HG02973 (cell line): ENCODE data around the gene ABTB2.
"Not testable (repeated sequence)": the region's sequence is repeated elsewhere in the genome, so short reads cannot be mapped to it uniquely, and the experiment has no call there.

Experiments used
- ATAC-seq: cut with Tn5 transposase; IDR thresholded peaks from one replicate; pipeline ENCODE4 v1.9.1; 2021; ENCODE audit warnings: moderate library complexity; ENCODE audit not compliant: unreplicated experiment

Gene ABTB2

GRCh38 chr11:34357701-34358257 is at the start of gene ABTB2:
Gene ABTB2 (minus strand): TSS chr11:34358010.
- peak; percentile 83 for ATAC-seq

GRCh38 chr11:34407121-34407813 is 49.5 kb upstream of the ABTB2 start:
- ATAC-seq, result no peak

DNA sequence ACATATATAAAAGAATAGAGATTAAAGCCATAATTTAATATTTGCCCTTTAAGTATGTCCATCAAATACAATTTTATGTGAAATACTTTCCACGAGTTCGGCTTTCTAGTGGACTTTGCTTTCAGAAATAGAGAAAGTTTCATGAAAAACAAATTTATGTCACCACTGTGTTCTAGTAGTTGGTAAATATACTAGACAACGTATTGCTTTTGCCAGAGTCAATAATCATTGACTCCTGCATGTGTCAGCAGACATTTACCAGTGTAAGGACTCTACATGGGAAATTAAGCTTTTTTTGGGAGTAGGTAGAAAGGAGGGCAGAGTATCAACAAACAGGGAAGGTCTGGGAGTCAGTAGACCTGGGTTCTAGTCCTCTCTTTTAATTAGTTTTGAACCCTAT is 48.6 kb upstream of the ABTB2 start:
- ATAC-seq, result no peak

DNA sequence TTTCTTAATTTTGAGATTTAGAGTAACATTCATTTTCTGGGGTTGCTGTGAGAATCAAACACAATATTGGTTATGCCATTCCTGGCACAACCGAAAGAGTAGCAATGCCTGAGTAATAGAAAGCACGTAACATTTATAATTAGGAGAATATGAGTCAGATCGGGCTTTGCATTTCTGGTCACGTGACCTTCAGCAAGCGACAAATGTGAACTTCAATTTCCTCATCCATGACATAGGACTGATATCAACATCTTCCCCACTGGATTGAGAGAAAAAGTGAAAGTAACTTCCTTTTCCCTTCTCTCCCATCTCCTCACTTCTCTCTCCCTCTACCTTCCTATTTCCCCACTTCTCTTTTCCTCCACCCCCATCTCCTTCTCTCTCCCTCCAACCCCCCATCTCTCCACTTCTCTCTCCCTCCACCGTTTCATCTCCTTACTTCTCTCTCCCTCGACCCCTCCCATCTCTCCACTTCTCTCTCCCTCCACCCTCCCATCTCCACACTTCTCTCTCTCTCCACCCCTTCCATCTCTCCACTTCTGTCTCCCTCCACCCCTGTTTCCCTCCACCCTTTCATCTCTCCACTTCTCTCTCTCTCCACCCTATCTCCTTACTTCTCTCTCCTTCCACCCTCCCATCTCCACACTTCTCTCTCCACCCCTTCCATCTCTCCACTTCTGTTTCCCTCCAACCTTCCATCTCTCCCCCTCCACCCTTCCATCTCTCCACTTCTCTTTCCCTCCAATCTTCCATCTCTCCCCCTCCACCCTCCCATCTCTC is 47.5 kb upstream of the ABTB2 start:
- no peak for ATAC-seq

GRCh38 chr11:34404280-34404679 is 46.5 kb upstream of the ABTB2 start:
- no peak for ATAC-seq

DNA sequence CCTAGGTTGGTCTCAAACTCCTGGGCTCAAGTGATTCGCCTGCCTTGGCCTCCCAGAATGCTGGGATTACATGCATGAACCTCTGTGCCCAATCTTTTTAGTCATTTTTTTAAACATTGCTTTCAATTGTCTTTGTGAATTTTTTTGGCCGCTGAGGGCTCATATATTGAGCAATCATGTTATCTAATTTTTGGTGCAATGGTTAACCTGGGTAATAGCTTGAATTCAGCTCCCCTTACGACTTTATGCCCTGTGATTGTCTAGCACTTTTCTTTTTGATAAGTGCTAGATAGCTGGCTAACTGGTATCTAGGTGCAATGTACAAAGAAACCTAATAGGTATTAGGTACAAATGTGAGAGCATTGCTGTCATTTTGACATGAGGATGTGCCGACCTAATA is 45.6 kb upstream of the ABTB2 start:
- no peak for ATAC-seq

- ATAC-seq, result no peak
Measured at GRCh38 chr11:34397811-34398210, 40.0 kb upstream of the ABTB2 start.

GRCh38 chr11:34397120-34397519 is 39.3 kb upstream of the ABTB2 start:
- ATAC-seq, result no peak

DNA sequence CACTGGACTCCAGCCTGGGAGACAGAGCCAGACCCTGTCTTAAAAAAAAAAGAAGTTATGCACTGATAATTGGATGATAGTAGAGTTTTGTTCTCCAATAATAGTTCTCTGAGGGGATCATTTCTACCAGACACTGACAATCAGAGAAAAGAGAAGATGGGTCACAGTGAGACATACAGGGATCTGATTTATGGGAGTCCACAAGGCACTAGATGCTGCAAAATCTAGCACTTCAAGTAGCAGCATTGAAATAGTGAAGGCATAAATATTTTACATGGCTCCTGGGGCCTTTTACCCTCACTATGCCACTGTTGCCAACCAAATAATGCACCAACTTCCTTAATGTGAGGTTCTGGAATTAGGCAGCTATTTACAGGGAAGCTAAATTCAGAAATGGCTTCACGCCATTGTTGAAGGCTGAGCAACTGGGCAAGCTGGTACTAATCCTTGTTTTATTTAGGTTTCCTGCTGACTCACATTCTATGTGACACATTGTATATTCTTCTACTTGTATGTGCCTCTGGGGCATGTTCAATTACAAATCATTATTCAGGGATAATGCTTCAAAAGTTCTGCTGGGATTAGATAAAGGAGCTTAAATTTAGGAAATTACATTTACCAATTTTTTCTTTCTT is 38.2 kb upstream of the ABTB2 start:
- ATAC-seq, result no peak

DNA sequence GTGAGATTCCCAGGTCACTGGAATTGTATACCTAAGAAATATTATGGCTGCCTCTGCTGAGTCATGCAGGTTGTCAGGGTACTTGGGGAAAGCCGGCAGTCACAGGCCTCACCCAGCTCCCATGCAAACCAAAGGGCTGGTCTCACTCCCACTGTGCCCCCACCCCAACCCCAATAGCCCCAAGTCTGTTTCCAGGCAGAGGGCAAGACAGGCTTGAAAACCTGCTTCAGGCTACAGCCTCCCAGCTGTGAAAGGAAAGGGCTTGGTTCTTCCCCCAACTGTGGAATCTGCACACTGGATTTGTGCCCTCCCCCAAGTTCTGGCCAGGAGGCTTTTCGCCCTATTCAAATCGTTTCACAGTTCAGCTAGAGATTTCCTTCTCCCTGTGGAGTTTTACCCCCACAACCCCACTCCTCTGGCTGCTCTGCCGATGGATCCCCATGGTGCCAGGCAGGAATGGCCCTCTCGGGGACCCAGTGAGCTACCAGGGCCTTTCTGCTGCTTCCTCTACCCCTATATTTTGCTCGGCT is 37.0 kb upstream of the ABTB2 start:
- no peak for ATAC-seq

GRCh38 chr11:34387653-34388052 is 29.8 kb upstream of the ABTB2 start:
- no peak for ATAC-seq

DNA sequence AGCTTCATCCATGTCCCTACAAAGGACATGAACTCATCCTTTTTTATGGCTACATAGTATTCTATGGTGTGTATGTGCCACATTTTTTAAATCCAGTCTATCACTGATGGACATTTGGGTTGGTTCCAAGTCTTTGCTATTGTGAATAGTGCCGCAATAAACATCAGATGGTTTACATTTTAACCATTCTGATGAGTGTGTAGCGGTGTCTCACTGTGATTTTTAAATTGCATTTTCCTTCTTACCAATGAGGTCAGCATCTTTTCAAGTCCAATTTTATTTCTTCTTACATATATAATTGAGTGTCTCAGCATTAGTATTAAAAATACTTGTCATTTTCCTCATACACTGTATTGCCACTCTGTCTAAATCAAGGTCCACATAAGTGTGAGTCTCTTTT is 28.5 kb upstream of the ABTB2 start:
- not testable (repeated sequence) for ATAC-seq

GRCh38 chr11:34382532-34383276 is 24.9 kb upstream of the ABTB2 start:
- ATAC-seq, result no peak

GRCh38 chr11:34381775-34382174 is 24.0 kb upstream of the ABTB2 start:
- no peak for ATAC-seq

- no peak for ATAC-seq
Measured at GRCh38 chr11:34380696-34381095, 22.9 kb upstream of the ABTB2 start.

- ATAC-seq, result no peak
Measured at GRCh38 chr11:34379539-34379938, 21.7 kb upstream of the ABTB2 start.

DNA sequence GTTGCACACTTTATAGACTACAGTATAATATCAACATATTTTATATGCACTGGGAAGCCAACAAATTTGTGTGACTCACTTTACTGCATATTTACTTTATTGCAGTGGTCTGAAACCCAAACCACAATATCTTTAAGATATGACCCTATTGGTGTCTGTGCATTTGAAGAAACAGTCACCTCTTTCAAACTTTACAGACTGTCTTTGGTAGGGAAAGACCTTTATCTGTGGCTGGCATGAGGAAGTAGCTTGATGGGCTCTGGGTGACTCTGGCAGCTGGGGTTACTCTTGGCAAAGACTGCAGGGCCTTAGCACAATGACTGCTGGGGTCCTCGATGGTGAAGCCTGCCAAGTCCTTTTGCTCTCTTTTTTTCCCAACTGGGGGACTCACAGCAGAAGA is 21.3 kb upstream of the ABTB2 start:
- no peak for ATAC-seq

GRCh38 chr11:34373727-34374126 is 15.9 kb upstream of the ABTB2 start:
- ATAC-seq, result no peak

DNA sequence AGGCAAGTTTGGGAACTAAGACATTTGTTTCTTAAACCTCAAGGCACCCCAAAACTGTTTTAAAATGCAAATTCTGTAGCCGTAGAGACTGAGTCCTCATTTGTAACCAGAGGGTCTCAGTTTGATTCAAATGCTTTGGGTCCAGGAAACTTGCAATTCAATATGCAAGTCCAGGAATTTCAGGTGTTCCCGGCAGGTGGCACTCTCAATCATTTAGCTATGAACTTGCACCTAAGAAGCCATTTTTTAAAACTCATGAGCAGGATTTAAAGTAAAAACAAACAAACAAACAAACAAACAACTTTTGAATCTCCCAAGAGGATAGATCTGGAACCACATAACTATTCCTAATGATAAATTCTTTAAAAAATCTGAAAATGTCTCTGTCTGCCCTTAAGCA is 8.7 kb upstream of the ABTB2 start:
- ATAC-seq, result no peak

DNA sequence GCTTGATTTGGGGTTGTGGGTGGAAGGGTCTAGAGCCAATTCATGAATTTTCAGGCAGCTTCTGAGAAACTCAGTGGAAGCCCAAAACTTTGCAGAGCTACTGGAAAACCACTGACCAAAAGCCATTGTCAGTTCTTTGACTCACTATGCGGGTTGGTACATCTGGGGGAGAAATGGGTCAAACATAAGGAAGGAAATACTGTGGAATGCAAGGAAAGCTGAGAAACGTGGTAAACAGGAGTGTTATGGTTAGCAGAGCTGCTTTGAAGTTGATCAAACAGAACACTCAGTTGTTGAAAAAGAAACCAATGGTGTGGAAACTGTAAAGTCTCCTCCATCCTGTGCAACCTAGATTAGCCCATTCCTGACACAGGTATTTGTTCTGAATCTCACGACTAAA is 6.3 kb upstream of the ABTB2 start:
- ATAC-seq, result no peak
